ENCODE results near the gene DSP. TPM values are rescaled to one million over a fixed set of nuclear protein-coding genes. Genes with fewer than 3 reads are reported as not detected.

DSP gene
- total RNA-seq, 1 experiment from 2014 or later = not detected

GRCh38 chr6:7529141-7529540 lies 12.3 kb upstream of the DSP start:
- Histone ChIP-seq H3K4me3 (ENCODE audit: low read length) (no peak overlapping the region), H2AFZ (ENCODE audit: low read length) (no peak overlapping the region), H3K9me2 (replicated peaks; ENCODE audit: insufficient read depth, low read length) (no peaks in the 10 kb centered on the region), H3K79me2 (ENCODE audit: low read length) (no peaks in the 10 kb centered on the region), H3K9ac (ENCODE audit: low read length) (no peak overlapping the region), H3K4me2 (ENCODE audit: low read depth, low read length, poor library complexity, severe bottlenecking) (no peak overlapping the region), H3K36me3 (ENCODE audit: insufficient read depth, low read length) (no peaks in the 10 kb centered on the region), H3K4me1 (ENCODE audit: low read length) (no peaks in the 10 kb centered on the region), H3K27me3 (ENCODE audit: low read length) (no peaks in the 10 kb centered on the region), H3K27ac (ENCODE audit: low read length) (no peak overlapping the region), H4K20me1 (ENCODE audit: insufficient read depth, low read depth, low read length) (no peaks in the 10 kb centered on the region), H3K9me3 (ENCODE audit: low read length) (no peaks in the 10 kb centered on the region)
- DNase-seq = no peak

GRCh38 chr6:7532232-7532631 lies 9.2 kb upstream of the DSP start:
- H3K4me2 ChIP-seq (ENCODE audit: low read depth, low read length, poor library complexity, severe bottlenecking) = no peak overlapping the region
- H3K27ac ChIP-seq (ENCODE audit: low read length) = no peak overlapping the region
- no peak overlapping the region for H2AFZ ChIP-seq (ENCODE audit: low read length)

GRCh38 chr6:7532821-7533220 lies 8.7 kb upstream of the DSP start:
- Histone ChIP-seq H3K9me3 (ENCODE audit: low read length) (no peaks in the 10 kb centered on the region), H3K4me3 (ENCODE audit: low read length) (no peak overlapping the region), H3K9ac (ENCODE audit: low read length) (no peak overlapping the region)

More at GRCh38 chr6:7532232-7532631, 9.2 kb upstream of the DSP start:
- Histone ChIP-seq H4K20me1 (ENCODE audit: insufficient read depth, low read depth, low read length) (no peaks in the 10 kb centered on the region), H3K36me3 (ENCODE audit: insufficient read depth, low read length) (no peaks in the 10 kb centered on the region), H3K9me3 (ENCODE audit: low read length) (no peaks in the 10 kb centered on the region), H3K4me1 (ENCODE audit: low read length) (no peaks in the 10 kb centered on the region), H3K79me2 (ENCODE audit: low read length) (no peaks in the 10 kb centered on the region), H3K4me3 (ENCODE audit: low read length) (no peak overlapping the region), H3K9ac (ENCODE audit: low read length) (no peak overlapping the region), H3K9me2 (replicated peaks; ENCODE audit: insufficient read depth, low read length) (no peaks in the 10 kb centered on the region), H3K27me3 (ENCODE audit: low read length) (no peaks in the 10 kb centered on the region)
- no peak for DNase-seq

GRCh38 chr6:7534192-7534591 lies 7.3 kb upstream of the DSP start:
- DNase-seq = no peak
- Histone ChIP-seq H3K79me2 (ENCODE audit: low read length) (no peaks in the 10 kb centered on the region), H3K4me1 (ENCODE audit: low read length) (no peaks in the 10 kb centered on the region), H3K4me3 (ENCODE audit: low read length) (no peak overlapping the region), H3K27me3 (ENCODE audit: low read length) (no peaks in the 10 kb centered on the region), H2AFZ (ENCODE audit: low read length) (no peak overlapping the region), H3K9ac (ENCODE audit: low read length) (no peak overlapping the region), H3K4me2 (ENCODE audit: low read depth, low read length, poor library complexity, severe bottlenecking) (no peak overlapping the region), H4K20me1 (ENCODE audit: insufficient read depth, low read depth, low read length) (no peaks in the 10 kb centered on the region), H3K27ac (ENCODE audit: low read length) (no peak overlapping the region), H3K36me3 (ENCODE audit: insufficient read depth, low read length) (no peaks in the 10 kb centered on the region), H3K9me2 (replicated peaks; ENCODE audit: insufficient read depth, low read length) (no peaks in the 10 kb centered on the region), H3K9me3 (ENCODE audit: low read length) (no peaks in the 10 kb centered on the region)

More at GRCh38 chr6:7532821-7533220, 8.7 kb upstream of the DSP start:
- no peaks in the 10 kb centered on the region for H3K36me3 ChIP-seq (ENCODE audit: insufficient read depth, low read length)
- no peaks in the 10 kb centered on the region for H3K9me2 ChIP-seq (replicated peaks; ENCODE audit: insufficient read depth, low read length)
- no peak overlapping the region for H3K4me2 ChIP-seq (ENCODE audit: low read depth, low read length, poor library complexity, severe bottlenecking)
- H3K79me2 ChIP-seq (ENCODE audit: low read length) = no peaks in the 10 kb centered on the region
- no peaks in the 10 kb centered on the region for H4K20me1 ChIP-seq (ENCODE audit: insufficient read depth, low read depth, low read length)
- no peak overlapping the region for H3K27ac ChIP-seq (ENCODE audit: low read length)
- no peaks in the 10 kb centered on the region for H3K4me1 ChIP-seq (ENCODE audit: low read length)
- no peaks in the 10 kb centered on the region for H3K27me3 ChIP-seq (ENCODE audit: low read length)
- no peak for DNase-seq
- H2AFZ ChIP-seq (ENCODE audit: low read length) = no peak overlapping the region

GRCh38 chr6:7535498-7535897 lies 6.0 kb upstream of the DSP start:
- H2AFZ ChIP-seq (ENCODE audit: low read length) = no peak overlapping the region
- H3K4me3 ChIP-seq (ENCODE audit: low read length) = no peak overlapping the region
- no peak overlapping the region for H3K9ac ChIP-seq (ENCODE audit: low read length)
- no peaks in the 10 kb centered on the region for H3K9me2 ChIP-seq (replicated peaks; ENCODE audit: insufficient read depth, low read length)
- no peak overlapping the region for H3K27ac ChIP-seq (ENCODE audit: low read length)
- H3K36me3 ChIP-seq (ENCODE audit: insufficient read depth, low read length) = no peaks in the 10 kb centered on the region
- no peak for DNase-seq
- no peaks in the 10 kb centered on the region for H4K20me1 ChIP-seq (ENCODE audit: insufficient read depth, low read depth, low read length)
- H3K4me1 ChIP-seq (ENCODE audit: low read length) = no peaks in the 10 kb centered on the region
- no peaks in the 10 kb centered on the region for H3K27me3 ChIP-seq (ENCODE audit: low read length)
- H3K79me2 ChIP-seq (ENCODE audit: low read length) = no peaks in the 10 kb centered on the region
- H3K9me3 ChIP-seq (ENCODE audit: low read length) = no peaks in the 10 kb centered on the region
- no peak overlapping the region for H3K4me2 ChIP-seq (ENCODE audit: low read depth, low read length, poor library complexity, severe bottlenecking)

GRCh38 chr6:7537565-7538174 lies 3.8 kb upstream of the DSP start:
- no peaks in the 10 kb centered on the region for H3K36me3 ChIP-seq (ENCODE audit: insufficient read depth, low read length)
- H3K4me2 ChIP-seq (ENCODE audit: low read depth, low read length, poor library complexity, severe bottlenecking) = no peak overlapping the region
- no peak overlapping the region for H3K4me3 ChIP-seq (ENCODE audit: low read length)
- no peak overlapping the region for H3K9ac ChIP-seq (ENCODE audit: low read length)
- H2AFZ ChIP-seq (ENCODE audit: low read length) = no peak overlapping the region
- no peak overlapping the region for H3K27ac ChIP-seq (ENCODE audit: low read length)
- no peaks in the 10 kb centered on the region for H3K27me3 ChIP-seq (ENCODE audit: low read length)
- no peaks in the 10 kb centered on the region for H3K9me3 ChIP-seq (ENCODE audit: low read length)
- H4K20me1 ChIP-seq (ENCODE audit: insufficient read depth, low read depth, low read length) = no peaks in the 10 kb centered on the region
- no peaks in the 10 kb centered on the region for H3K4me1 ChIP-seq (ENCODE audit: low read length)
- no peak for DNase-seq
- H3K9me2 ChIP-seq (replicated peaks; ENCODE audit: insufficient read depth, low read length) = no peaks in the 10 kb centered on the region
- H3K79me2 ChIP-seq (ENCODE audit: low read length) = no peaks in the 10 kb centered on the region

GRCh38 chr6:7538484-7538883 lies 3.0 kb upstream of the DSP start:
- no peaks in the 10 kb centered on the region for H3K79me2 ChIP-seq (ENCODE audit: low read length)
- no peak overlapping the region for H3K9ac ChIP-seq (ENCODE audit: low read length)
- H4K20me1 ChIP-seq (ENCODE audit: insufficient read depth, low read depth, low read length) = no peaks in the 10 kb centered on the region
- H2AFZ ChIP-seq (ENCODE audit: low read length) = no peak overlapping the region
- no peaks in the 10 kb centered on the region for H3K9me2 ChIP-seq (replicated peaks; ENCODE audit: insufficient read depth, low read length)
- no peaks in the 10 kb centered on the region for H3K9me3 ChIP-seq (ENCODE audit: low read length)
- no peak overlapping the region for H3K27ac ChIP-seq (ENCODE audit: low read length)
- H3K4me1 ChIP-seq (ENCODE audit: low read length) = no peaks in the 10 kb centered on the region
- H3K27me3 ChIP-seq (ENCODE audit: low read length) = no peaks in the 10 kb centered on the region
- DNase-seq = no peak
- no peak overlapping the region for H3K4me3 ChIP-seq (ENCODE audit: low read length)
- H3K36me3 ChIP-seq (ENCODE audit: insufficient read depth, low read length) = no peaks in the 10 kb centered on the region
- H3K4me2 ChIP-seq (ENCODE audit: low read depth, low read length, poor library complexity, severe bottlenecking) = no peak overlapping the region

DNA sequence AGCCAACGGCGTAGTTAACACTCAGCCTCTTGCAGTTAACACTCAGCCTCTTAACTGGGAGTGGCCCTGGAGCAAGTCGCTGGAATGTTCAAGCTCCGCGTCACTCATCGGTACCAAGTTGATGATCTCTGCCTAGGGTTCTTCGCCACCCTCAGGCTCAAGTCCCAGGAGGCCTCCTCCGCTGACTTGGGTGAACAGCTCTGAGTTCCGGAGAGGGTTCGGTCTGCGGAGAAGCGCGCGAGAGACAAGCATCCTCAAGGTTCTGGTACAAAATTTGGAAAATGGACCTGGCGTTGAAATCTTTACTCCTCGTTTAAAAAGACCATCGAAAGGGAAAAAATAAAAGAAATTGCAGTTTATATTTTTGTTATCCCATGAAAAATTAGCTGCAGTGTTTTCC lies 876 bp upstream of the DSP start:
- no peak overlapping the region for H3K4me3 ChIP-seq (ENCODE audit: low read length)
- H3K9me3 ChIP-seq (ENCODE audit: low read length) = no peaks in the 10 kb centered on the region
- H3K79me2 ChIP-seq (ENCODE audit: low read length) = no peaks in the 10 kb centered on the region
- H3K4me1 ChIP-seq (ENCODE audit: low read length) = no peaks in the 10 kb centered on the region
- no peaks in the 10 kb centered on the region for H3K9me2 ChIP-seq (replicated peaks; ENCODE audit: insufficient read depth, low read length)
- H3K9ac ChIP-seq (ENCODE audit: low read length) = no peak overlapping the region
- no peak overlapping the region for H3K27ac ChIP-seq (ENCODE audit: low read length)
- H2AFZ ChIP-seq (ENCODE audit: low read length) = no peak overlapping the region
- no peaks in the 10 kb centered on the region for H4K20me1 ChIP-seq (ENCODE audit: insufficient read depth, low read depth, low read length)
- no peaks in the 10 kb centered on the region for H3K36me3 ChIP-seq (ENCODE audit: insufficient read depth, low read length)
- H3K27me3 ChIP-seq (ENCODE audit: low read length) = no peaks in the 10 kb centered on the region
- DNase-seq = no peak
- H3K4me2 ChIP-seq (ENCODE audit: low read depth, low read length, poor library complexity, severe bottlenecking) = no peak overlapping the region

Data from Karpas-422 (cell line).